Measurements from ENCODE around the gene ANO6.

The ANO6 gene

GRCh38 chr12:45269412-45269751 lies 53.5 kb downstream of the ANO6 start:
- TF ChIP-seq CTCF (IDR thresholded peaks at IDR 0.05; ENCODE audit: borderline replicate concordance, insufficient read depth, low read depth, low read length): no peak
- no peak overlapping the region for H3K4me3 ChIP-seq (ENCODE audit: low read depth, low read length)

DNA sequence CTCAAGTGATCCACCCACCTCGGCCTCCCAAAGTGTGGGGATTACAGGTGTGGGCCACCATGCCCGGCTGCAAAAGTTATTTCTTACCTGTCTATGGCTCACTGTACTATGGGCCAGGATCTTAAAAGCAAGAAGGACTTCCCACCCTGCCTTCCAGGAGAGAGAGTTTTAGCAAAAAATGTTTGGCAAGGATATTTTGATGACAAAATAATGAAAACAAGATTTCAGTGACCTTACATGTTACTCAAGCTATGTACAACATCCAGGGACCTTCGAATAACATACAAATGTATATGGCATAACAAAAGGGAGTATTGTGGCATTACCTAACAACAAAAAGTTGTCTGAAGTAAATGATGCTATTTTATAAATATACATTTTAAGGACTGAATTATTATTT lies 55.1 kb downstream of the ANO6 start:
- H3K4me3 ChIP-seq (ENCODE audit: low read depth, low read length): no peak overlapping the region
- TF ChIP-seq CTCF (IDR thresholded peaks at IDR 0.05; ENCODE audit: borderline replicate concordance, insufficient read depth, low read depth, low read length): no peak

GRCh38 chr12:45273717-45274271 lies 57.9 kb downstream of the ANO6 start:
- no peak for TF ChIP-seq CTCF (IDR thresholded peaks at IDR 0.05; ENCODE audit: borderline replicate concordance, insufficient read depth, low read depth, low read length)
- no peak overlapping the region for H3K4me3 ChIP-seq (ENCODE audit: low read depth, low read length)

DNA sequence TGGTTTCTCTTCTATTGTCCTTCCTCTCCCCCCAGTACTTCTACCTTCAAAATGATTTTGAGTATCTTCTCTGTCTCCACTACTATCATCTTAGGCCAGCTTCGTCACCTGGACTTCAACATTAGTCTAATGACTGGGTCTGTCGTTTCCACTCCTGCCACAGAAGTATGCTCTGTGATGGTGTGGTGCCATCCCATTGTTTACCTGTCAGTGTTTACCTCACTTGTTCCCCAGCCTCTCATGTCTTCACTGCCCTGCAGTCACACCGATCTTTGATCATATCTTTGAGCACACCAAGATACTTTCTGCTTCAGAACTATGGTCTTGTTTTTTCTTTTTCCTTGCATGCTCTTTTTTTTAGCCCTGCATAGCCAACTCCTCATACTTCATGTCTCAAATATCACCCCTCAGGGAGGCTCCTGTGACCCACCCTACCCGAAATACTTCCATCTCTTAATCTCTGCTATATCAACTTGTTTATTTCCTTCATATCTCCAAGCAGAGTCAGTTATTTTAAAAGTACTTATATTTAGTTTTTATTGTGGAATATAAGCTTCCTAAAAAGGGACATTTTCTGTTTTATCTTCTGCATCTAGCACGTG lies 60.4 kb downstream of the ANO6 start:
- no peak for TF ChIP-seq CTCF (IDR thresholded peaks at IDR 0.05; ENCODE audit: borderline replicate concordance, insufficient read depth, low read depth, low read length)
- H3K4me3 ChIP-seq (ENCODE audit: low read depth, low read length): no peak overlapping the region

GRCh38 chr12:45278447-45278846 lies 62.6 kb downstream of the ANO6 start:
- TF ChIP-seq CTCF (IDR thresholded peaks at IDR 0.05; ENCODE audit: borderline replicate concordance, insufficient read depth, low read depth, low read length): no peak
- H3K4me3 ChIP-seq (ENCODE audit: low read depth, low read length): no peak overlapping the region

DNA sequence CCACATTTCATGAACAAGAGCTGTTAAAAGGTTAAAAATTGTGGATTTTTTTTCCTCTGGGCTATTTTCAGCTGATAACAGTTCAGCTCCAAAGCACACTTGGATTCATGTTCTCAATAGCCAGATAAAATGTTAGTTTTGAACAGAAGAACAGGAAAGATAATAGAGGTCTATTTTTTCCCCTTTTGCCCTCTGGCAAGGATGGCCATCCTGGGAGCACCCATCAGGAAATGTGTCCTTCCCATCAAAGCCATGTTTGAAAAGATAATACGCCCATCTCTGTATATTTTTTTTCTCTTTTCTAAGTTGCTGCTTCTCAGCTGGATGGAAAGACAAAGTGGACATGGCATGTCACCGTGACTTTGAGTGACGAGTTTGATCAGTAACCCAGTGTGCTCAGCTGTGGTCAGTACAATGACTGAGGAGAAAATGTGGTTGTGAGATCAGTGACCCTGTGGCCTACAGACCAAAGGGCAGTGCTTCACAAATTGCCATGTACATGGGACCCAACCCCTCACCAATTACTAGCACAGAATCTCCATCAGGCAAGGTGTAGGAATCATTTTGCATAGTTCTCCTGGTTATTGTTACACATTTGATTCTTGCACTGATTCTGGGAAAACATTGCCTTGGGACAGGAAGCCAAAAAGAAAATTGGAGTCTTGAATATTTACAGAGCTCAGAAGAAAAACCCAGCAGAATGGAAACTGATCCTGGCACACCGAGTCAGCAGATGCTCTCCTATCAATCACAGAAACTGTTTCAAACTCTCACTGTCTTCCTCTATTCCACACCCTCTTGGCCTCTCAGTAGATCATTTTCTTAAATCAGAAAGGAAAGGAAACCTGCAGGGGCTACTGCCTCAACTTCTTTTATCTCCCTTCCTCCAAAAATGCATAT lies 64.3 kb downstream of the ANO6 start:
- H3K4me3 ChIP-seq (ENCODE audit: low read depth, low read length): no peak overlapping the region
- no peak for TF ChIP-seq CTCF (IDR thresholded peaks at IDR 0.05; ENCODE audit: borderline replicate concordance, insufficient read depth, low read depth, low read length)

Measured in GM12875 (cell line).